Measurements from ENCODE around the gene NVL.

DNA sequence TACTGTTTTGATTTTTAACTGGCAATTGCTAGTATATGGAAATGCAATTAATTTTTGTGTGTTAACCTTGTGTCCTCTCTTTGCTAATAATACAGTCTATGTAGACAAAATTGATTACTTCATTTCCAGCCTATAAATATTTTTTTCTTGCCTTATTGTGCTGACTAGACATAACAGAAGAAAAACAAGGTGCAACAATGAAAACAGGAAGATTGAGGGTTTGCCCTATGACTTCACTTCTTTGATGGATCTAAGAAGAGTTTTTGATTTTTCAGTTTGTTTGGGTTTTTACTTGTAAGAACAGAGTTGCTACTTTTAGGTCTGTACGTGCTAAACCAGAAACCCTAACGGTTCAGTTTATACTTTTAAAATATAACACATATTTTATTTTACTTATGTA, 18.2 kb upstream of the NVL start:
- TF ChIP-seq, protein P1, sequence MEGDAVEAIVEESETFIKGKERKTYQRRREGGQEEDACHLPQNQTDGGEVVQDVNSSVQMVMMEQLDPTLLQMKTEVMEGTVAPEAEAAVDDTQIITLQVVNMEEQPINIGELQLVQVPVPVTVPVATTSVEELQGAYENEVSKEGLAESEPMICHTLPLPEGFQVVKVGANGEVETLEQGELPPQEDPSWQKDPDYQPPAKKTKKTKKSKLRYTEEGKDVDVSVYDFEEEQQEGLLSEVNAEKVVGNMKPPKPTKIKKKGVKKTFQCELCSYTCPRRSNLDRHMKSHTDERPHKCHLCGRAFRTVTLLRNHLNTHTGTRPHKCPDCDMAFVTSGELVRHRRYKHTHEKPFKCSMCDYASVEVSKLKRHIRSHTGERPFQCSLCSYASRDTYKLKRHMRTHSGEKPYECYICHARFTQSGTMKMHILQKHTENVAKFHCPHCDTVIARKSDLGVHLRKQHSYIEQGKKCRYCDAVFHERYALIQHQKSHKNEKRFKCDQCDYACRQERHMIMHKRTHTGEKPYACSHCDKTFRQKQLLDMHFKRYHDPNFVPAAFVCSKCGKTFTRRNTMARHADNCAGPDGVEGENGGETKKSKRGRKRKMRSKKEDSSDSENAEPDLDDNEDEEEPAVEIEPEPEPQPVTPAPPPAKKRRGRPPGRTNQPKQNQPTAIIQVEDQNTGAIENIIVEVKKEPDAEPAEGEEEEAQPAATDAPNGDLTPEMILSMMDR (IDR thresholded peaks at IDR 0.05) = no peak
- TF ChIP-seq POLR2AphosphoS5 (IDR thresholded peaks at IDR 0.05) = no peak
- no peak for TF ChIP-seq POLR2A (IDR thresholded peaks at IDR 0.05)
